ENCODE results near the gene GRAP2.

- TF ChIP-seq EZH2 (optimal IDR thresholded peaks at IDR 0.05; ENCODE audit: low read depth, low read length) (no peak), CTCF (IDR thresholded peaks at IDR 0.05; ENCODE audit: low read length) (no peak)
Observed at GRCh38 chr22:39946126-39946502, 45.2 kb downstream of the GRAP2 start.
